Stimulated activated CD4-positive, alpha-beta T cell treated with anti-CD3 and anti-CD28 coated beads, Interleukin-4, amount 100 ng/mL, for 48 hours (primary cell): ENCODE results near the gene DSN1.
"Not testable (repeated sequence)": the region's sequence is repeated elsewhere in the genome, so short reads cannot be mapped to it uniquely, and the experiment has no call there.

Experiments used
- DNase-seq, 2 donors: peaks; one replicate each; pipeline ENCODE4 v3.0.0-alpha.2; 2020; ENCODE audit warnings: low read depth in 2 of 2

DSN1 gene, protein sequence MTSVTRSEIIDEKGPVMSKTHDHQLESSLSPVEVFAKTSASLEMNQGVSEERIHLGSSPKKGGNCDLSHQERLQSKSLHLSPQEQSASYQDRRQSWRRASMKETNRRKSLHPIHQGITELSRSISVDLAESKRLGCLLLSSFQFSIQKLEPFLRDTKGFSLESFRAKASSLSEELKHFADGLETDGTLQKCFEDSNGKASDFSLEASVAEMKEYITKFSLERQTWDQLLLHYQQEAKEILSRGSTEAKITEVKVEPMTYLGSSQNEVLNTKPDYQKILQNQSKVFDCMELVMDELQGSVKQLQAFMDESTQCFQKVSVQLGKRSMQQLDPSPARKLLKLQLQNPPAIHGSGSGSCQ

DNA sequence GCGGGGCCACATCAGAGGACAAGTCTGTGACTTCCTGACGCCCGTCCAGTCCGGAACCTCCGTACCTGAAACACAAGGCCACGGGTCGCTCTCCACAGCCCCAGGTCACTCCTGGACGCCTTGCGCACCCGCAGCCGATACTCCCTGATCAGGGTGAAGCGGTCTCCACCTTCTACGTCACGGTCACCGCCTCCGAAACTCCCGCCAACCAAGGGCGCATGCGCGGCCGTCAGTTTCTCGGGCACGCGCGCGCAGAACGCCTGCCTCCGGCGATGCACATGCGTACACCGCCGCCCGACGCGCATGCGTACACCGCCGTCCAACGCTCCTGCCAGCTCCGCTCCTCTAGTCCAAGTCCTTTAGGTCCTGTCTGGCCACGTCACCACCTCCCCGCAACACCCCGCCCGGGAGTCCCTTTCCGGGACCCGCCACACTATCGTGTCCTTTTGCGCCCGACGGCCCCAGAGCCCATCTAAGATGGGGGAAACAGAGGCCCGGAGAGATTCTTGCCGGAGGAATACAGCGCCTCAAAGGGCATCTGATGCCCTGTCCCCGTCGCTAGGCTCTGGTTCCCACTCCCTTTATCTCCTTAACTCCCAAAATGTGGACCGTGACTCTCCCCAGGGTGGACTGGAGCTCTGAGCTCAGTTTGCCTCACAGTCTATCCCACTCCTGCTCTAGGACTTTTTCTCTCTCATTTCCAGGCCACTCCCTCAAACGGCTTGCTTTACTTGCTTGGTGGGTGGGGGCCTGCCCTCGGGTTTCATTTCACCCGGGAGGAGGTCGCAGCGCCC, at the start of gene DSN1:
Gene DSN1, minus strand, starts transcription at position 167 of the 794 bp plus-strand sequence. CDS start 2,305 bp downstream, outside the sequence.
- peak; percentile 96 to 99 for DNase-seq

DNA sequence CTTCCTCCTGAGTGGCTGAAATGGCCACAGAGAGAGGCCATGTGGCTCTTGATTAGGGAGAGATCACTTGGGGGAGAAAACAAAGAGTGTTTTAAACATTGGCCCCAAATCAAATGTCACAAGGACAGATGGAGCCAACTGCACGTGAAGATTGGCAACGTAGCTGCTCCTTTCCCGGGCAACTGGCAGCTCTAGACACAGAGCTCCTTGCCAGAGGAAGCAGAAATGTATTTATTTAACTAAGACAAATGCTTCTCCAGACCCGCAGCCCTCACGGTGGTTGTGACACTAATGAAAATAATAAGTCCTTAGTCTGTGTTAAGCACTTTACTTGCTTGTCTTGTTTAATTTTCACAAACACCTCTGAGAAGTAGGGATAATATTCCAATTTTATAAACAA, 49.6 kb upstream of the DSN1 start:
- no peak for DNase-seq

DNA sequence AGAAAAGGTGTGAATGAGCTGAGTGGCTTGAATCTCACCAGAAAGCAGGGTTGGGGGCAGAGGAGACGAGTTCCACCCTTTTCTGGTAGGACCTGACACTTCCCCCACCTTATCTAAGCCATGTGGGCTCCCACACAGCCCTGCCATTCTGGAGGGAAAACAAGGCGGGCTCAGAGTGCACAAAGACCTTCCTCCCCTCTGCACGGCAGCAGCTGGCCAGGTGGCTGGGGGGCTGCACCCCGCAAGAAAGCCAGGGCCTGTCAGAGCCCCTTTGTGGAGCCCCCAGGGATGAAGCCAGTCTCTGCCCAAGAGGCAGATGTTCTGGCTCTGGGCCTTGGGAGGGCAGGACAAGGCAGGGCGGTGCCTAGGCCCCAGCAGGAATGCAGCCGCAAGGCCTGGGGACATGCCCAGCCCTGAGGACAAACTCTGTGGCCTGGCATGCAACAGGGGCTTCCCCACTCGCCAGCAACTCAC, 48.4 kb upstream of the DSN1 start:
- no peak for DNase-seq

DNA sequence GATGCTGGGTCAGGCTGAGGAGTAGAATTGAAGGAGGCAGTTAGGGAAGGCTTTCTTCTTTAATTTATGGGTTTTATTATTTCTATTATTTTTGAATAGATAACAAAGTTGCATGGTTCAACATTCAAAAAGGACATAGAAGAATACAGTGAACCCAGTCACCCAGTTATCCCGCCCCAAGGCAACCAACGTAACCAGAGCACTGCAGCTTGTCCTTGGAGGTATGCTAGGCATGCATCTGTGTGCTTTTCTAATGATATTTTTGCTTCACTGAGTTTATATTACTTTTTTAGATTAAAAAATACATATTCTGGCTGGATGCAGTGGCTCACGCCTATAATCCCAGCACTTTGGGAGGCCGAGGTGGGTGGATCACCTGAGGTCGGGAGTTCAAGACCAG, 47.4 kb upstream of the DSN1 start:
- DNase-seq: no peak

DNA sequence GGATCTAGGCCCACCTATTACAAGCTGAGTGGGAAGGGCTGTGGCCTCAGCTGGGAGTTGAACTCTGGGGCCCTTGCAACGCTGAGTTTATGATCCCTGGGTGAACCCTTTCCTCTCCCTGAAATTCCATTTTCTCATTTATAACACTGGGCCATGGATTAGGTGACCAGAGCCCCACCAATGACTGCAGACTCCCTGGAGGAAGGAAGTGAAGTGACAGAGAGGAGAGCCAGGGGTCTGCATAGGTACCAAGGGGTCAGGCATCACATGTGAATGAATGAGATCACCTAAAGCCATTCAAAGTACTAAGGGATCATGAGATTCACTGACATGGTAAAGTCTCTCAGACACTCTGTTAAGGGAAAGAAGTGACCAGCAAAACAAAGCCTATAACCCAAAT, 46.5 kb upstream of the DSN1 start:
- no peak for DNase-seq

DNA sequence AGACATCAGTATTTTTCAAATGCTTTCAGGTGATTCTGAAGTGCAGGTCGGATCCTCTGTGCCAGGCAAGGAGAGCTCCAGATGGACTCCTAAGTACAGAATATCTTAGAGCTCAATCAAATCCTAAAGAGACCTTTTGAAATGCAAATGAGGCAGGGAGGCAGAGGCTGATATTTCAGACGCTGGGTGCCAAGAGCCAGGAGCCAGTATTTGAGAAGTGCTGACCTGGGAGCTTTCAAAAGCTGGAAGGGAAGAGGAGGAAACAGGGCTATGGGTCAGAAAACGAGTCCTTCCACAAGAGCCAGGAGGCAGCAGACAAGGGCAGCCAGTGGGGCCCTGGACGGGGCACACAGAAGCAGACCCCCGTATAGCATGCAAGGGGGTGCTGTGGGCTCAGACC, 46.1 kb upstream of the DSN1 start:
- no peak for DNase-seq

DNA sequence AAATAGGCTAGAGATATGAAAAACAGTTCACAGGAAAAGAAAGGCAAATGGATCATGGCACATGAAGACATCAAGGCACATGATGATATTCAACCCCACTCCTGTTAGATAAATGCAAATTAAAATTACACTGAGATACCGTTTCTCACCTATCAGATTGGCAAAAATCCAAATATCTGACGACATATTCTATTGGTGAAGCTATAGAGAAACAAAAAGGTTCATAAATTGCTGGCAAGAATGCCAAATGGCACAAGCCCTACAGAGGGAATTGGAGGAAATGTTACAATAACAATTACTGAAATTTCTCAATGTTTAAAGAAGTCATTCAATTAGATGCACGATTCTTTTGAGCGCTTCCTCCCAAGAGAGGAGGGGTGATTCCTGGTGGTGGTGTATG, 45.3 kb upstream of the DSN1 start:
- DNase-seq: no peak

DNA sequence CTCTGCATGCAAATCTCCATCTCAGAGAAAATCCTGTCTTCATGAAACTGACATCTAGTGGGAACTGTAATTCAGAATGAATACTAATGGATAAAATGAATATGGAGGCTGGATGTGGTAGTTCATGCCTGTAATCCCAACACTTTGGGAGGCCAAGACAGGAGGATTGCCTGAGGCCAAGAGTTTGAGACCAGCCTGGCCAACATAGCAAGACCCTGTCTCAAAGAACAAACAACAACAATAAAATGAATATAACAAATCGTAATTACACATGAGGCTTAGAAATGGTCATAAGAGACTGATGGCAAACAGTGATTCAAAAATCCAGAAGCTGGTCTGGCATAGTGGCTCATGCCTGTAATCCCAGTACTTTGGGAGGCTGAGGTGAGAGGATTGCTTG, 44.6 kb upstream of the DSN1 start:
- DNase-seq: no peak

DNA sequence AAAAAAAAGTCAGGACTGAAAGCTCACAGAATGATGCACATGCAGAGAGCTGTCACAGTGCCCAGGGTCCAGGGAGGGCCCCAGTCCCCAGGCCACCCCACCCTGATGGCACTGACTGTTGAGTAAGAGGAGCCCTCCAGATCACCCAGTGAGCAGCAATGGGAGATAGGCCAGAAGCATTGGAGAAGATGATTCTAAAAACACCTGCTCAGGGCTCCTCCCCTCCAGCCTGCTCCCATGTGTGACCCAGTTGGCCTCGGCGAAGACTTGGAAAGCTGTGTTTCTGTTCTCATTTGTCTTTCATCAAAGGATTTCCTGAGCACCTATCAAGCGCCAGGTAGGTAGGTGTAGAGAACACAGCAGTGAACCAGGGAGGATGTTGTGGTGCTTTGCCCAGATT, 43.9 kb upstream of the DSN1 start:
- no peak for DNase-seq

DNA sequence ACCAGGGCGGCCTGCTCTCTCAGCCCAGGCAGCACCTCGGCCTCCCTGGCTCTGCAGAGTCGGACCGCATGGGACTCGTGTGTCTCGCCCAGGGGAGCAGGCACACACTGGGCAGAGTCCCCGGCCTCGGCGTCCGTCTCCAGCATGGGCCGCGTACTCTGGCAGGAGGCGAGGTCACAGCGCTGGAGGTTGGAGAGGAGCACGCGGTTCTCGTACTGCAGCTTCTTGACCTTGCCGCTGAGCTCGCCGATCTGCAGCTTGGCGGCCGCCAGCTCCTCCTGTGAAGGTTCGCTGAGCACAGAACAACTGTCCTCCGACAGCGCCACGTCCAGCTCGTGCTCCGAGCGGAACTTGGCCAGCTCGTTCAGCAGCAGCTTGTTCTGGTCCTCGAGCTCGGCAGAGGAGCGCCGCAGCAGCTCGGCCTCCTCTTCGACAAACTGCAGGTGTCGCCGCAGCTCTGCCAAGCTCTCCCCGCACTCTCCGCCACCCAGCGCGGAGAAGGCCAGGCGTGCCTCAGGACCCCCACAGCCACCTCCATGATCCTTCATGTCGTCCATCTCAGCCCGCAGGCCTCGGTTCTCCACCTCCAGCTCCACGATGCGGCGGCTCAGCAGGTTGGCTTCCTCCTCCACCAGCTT, 42.0 kb upstream of the DSN1 start:
- DNase-seq: no peak

DNA sequence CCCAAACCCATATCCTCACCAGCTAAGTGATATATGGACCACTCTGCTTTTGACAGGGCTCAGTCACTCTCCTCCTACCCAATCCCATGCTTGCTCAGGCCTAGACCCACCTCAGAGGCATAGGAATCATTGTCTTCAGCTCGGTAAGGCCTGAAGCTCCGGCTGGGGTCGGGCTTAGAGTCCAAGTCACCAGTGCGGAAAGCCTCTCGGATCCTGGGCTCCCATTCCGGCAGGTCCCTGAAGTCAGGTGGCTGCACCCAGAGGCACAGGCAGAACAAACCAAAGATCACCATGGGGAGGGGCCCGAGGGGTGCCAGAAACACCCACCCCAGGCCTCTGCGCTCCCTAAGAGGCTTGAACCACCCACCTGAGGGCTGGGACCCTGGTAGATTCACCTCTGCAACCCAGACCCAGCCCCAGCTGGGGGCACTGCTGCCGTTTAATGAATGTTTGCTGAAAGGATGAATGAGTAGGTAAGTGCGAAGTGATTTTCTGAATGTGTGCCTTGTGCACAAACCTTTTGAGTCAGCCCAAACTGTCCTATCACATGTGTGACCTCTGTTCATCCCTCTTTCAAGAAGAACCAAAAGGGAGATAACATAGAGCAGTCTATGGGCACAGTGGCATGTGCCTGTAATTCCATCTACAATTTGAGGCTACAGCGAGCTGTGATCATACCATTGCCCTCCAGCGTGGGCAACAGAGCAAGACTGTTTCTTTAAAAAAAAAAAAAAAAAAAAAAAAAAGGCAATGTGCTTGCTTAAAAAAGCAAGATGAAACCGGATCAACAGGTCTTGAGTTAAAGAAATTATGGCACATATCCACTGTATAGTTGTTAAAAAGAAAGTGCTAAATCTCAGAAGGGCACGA, 39.3 kb upstream of the DSN1 start:
- no peak for DNase-seq

DNA sequence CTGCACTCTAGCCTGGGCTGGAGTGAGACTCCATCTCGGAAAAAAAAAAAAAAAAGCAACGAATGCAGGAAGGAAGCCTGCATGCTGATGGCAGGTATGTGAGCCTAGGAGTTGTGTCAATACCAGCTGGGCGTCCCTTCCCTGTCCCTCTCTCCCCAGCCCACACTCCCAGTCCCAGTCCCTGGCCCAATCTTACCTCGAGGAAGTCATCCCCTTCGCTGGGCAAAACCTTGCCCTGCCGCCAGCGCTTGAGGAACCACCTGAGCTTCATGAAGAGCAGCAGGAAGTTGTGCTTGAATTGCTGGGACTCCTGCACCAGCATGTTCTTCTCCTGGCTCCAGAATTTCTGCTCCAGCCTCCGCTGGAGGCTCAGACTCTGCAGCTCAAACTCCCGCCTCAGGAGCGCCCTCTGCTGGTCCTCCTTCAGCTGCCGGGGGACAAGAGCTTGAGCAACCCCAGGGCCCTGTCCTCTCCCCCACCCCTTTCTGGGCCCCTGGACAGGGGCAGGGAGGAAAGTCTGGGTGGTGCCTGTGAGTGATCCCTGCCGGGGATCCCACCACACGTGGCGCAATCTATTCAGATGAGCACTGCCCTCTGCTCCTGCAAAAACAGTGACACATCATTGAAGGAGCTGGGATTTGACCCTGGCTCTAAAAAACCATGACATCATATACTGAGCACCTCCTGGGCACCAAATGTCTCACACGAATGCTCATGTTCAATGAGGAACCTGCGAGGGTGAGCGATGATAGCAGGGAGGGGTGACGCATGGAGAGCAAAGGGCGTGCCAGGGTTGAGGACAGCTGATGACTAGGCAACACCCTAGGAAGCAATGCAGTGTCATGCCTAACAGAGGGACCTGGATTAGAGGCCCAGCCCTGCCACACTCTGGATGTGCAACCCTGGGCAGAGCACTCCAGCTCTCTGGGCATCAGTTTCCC, 35.0 kb upstream of the DSN1 start:
- DNase-seq: peak; percentile 76 to 85

DNA sequence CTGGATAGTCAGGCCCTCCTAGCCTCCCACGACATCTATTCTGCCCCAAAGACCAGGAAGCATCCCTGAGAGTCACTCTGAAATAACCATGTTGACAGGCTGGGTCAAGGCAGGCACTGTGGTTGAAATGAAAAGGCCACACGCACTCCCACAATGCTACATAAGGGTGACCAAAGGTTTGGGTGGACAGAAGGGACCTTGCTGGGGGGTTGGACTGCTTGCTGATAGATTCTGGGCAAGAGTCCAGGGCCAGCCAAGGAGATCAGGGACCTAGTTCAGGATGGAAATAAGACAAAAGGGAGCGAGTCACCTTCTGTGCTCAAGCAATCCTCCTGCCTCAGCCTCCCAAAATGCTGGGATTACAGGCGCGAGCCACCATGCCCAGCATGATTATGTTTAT, 32.5 kb upstream of the DSN1 start:
- DNase-seq: no peak

DNA sequence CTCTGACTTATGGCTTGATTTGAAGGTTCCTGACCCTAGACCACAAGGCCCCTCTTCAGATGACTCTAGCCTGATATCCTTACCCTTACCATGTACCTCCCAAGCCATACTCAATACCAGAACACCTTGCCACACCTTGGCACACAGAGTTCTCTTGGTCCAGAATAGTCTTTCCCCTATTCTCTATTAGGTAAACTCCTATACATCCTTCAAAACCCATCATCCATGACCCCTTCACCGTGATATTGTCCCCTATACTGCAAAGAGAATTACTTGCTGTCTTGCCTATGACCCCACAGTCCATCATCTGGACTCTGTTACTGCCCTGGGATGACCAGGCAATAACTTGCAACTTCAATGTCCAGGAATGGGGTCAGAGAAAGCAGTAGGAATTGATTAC, 31.8 kb upstream of the DSN1 start:
- DNase-seq: no peak

DNA sequence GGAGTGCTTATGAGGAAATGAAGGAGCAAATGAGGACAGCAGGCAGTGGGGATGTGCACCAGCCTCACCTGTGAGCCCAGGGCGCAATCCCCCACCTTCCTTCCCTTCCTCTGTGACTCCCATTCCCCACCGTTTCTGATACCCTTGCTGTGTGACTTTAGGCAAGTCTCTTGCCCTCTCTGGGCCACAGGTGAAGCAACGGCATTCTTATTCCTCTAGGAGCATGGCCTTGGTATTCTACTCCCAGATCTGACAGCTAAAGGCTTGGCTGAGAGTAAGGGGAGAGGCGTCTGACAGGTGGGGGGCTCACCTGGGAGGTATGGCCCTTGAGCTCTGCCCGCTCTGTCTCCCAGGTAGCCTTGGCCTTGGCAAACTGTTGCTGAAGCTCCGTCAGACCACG, 30.9 kb upstream of the DSN1 start:
- no peak for DNase-seq

DNA sequence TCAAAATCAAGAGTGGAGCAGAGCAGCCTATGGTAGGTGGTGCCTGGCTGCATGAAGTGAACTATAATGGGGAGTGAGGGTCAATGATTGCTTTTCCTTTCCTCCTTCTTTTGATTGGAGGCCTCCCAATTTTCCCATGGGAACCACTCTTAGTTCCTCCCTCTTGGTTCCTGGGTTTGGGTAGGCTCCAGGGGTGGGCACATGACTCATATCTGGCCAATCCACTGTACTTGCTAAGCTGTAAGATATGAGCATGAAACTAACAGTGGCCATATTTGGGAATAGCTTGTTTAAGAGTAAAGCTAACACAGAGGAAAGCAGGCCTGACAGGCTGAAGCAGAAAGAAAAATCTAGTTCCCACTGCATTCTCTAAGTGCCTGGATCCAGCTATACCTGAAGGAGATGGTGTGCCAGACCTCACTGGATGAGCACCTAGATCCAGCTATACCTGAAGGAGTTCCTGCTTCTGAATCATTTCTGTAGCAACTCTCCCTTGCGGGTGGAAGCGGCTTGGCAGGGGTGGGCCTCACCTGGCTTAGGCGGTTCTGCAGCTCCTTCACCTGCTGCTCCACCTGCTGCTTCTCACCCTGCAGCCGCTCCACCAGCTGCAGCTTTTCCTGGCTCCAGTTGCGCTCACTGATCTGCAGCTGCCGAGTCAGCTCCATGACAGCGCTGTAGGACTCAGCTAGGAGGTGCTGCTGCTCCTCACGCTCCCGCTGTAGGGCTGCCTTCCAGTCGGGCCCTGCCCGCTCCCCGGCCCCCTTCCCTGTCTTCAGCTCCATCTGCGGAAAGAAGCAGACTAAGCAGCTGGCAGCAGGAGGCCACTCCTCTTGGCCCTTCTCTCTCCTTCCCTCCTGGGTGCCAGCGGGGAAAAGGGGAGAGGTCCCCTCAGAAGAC, 29.0 kb upstream of the DSN1 start:
- no peak for DNase-seq

DNA sequence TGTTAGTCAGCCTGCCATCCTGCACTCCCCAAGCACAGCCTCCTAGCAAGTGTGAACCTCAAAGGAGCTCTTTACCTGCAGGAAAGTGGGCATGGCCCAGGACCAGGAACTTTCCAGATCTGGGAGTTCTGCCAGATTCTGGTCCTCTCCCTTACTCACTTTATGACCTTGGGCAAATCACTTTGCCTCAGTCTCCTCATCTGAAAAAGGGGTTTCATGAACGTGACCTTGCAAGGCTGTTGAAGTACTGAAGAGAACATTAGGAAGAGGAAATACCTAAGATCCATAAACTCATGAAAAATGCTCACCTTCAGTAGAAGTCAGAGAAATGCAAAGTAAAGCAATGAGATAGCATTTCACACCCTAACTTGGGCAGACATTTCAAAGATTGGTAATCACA, 26.8 kb upstream of the DSN1 start:
- DNase-seq: no peak

DNA sequence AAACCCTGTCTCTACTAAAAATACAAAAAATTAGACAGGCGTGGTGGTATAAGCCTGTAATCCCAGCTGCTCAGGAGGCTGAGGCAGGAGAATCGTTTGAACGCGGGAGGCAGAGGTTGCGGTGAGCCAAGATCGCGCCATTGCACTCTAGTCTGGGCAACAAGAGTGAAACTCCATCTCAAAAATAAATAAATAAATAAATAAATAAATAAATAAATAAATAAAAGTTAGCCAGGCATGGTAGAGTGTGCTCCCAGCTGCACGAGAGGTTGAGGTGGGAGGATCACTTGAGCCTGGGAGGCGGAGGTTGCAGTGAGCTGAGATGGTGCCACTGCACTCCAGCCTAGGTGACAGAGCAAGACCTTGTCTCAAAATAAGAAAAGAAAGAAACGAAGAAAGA, 25.8 kb upstream of the DSN1 start:
- not testable (repeated sequence) for DNase-seq

DNA sequence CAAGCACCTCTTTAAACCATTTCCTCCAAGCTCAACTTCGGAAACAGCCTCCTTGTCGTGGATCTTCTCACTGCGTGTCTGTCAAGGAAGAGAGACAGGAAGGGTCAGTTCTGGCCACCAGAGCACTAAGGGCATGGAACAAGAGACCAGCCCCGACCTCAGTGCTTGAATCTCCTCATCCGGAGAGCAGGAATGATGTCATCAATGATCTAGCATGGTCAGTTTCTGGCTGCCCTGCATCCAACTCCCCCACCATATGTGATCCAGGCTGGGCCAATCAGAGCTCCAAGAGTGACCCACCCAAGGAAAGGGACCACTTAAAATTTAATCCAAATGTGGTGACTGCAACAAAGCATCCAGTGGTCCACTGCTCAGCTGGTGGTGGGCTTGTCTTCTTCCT, 23.3 kb upstream of the DSN1 start:
- DNase-seq: no peak

DNA sequence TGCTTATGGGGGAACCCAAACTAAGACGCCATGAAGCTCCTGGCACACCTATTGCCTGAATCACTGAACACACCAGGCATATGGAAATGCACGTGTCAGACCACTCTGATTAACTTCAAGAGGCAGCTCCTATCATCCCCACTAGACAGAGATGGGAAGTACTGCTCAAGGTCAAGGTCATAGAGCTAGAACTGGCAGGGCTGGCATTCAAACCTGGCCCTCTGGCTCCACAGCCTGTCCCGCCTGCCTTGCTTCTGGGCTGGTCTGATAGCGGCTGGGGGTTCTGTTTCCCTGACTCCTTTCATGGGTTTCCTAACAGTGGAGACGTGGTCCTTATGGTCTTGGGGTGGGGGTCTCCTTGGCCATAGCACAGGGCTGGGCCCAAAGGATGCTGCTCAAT, 22.6 kb upstream of the DSN1 start:
- no peak for DNase-seq
